Measurements from ENCODE around the gene CCER1. TPM values are rescaled to one million over a fixed set of nuclear protein-coding genes. Genes with fewer than 3 reads are reported as not detected.
A peak's percentile ranks its signal among the peaks of the same experiment; 100 is the strongest.

The CCER1 gene
- total and polyA plus RNA-seq, 2 donors from 2014 or later: not detected

- DNase-seq: peak in 2 of 5 donors; percentile 26 to 61
- Histone ChIP-seq H3K9me3 (ENCODE audit: control insufficient read depth in 2 of 3, insufficient read depth in 1 of 3, low read length in 3 of 3) (no peaks in the 10 kb centered on the region), H3K4me3 (ENCODE audit: low read length in 3 of 3) (no peak overlapping the region), H3K9ac (ENCODE audit: low read length in 3 of 3) (no peak overlapping the region), H3K27ac (ENCODE audit: low read depth in 2 of 2, low read length in 2 of 2) (peak overlapping the region in 1 of 2 donors; percentile 41), H3K4me1 (ENCODE audit: control insufficient read depth in 2 of 3, insufficient read depth in 2 of 3, low read depth in 1 of 3, low read length in 3 of 3) (peaks cover 0 to 4% (median 0%) of the 10 kb centered on the region in 3 donors), H3K36me3 (ENCODE audit: control insufficient read depth in 2 of 3, insufficient read depth in 3 of 3, low read length in 3 of 3) (no peaks in the 10 kb centered on the region), H3K27me3 (ENCODE audit: control insufficient read depth, insufficient read depth, low read length) (no peaks in the 10 kb centered on the region)
- peak; percentile 82 for FAIRE-seq
- intact Hi-C loops (cut with DNase I): no loop called here
- TF ChIP-seq CTCF (IDR thresholded peaks at IDR 0.05; ENCODE audit: borderline replicate concordance, extremely low read depth, insufficient read depth): no peak
Measured at GRCh38 chr12:90922145-90922627, 32.8 kb downstream of the CCER1 start.

GRCh38 chr12:90921536-90921935 is 33.4 kb downstream of the CCER1 start:
- H3K4me1 ChIP-seq (ENCODE audit: control insufficient read depth in 2 of 3, insufficient read depth in 2 of 3, low read depth in 1 of 3, low read length in 3 of 3): peaks cover 0 to 4% (median 0%) of the 10 kb centered on the region in 3 donors
- H3K27me3 ChIP-seq (ENCODE audit: control insufficient read depth, insufficient read depth, low read length): no peaks in the 10 kb centered on the region
- no peak for TF ChIP-seq CTCF (IDR thresholded peaks at IDR 0.05; ENCODE audit: borderline replicate concordance, extremely low read depth, insufficient read depth)
- no peaks in the 10 kb centered on the region for H3K9me3 ChIP-seq (ENCODE audit: control insufficient read depth in 2 of 3, insufficient read depth in 1 of 3, low read length in 3 of 3)
- intact Hi-C loops (cut with DNase I): no loop called here
- peak overlapping the region in 1 of 2 donors; percentile 15 for H3K27ac ChIP-seq (ENCODE audit: low read depth in 2 of 2, low read length in 2 of 2)
- DNase-seq: peak in 1 of 5 donors; percentile 21
- FAIRE-seq: no peak
- H3K9ac ChIP-seq (ENCODE audit: low read length in 3 of 3): no peak overlapping the region
- H3K36me3 ChIP-seq (ENCODE audit: control insufficient read depth in 2 of 3, insufficient read depth in 3 of 3, low read length in 3 of 3): no peaks in the 10 kb centered on the region
- H3K4me3 ChIP-seq (ENCODE audit: low read length in 3 of 3): no peak overlapping the region

GRCh38 chr12:90920222-90920621 is 34.8 kb downstream of the CCER1 start:
- H3K4me3 ChIP-seq (ENCODE audit: low read length in 3 of 3): no peak overlapping the region
- TF ChIP-seq CTCF (IDR thresholded peaks at IDR 0.05; ENCODE audit: borderline replicate concordance, extremely low read depth, insufficient read depth): no peak
- H3K9me3 ChIP-seq (ENCODE audit: control insufficient read depth in 2 of 3, insufficient read depth in 1 of 3, low read length in 3 of 3): no peaks in the 10 kb centered on the region
- no peaks in the 10 kb centered on the region for H3K27me3 ChIP-seq (ENCODE audit: control insufficient read depth, insufficient read depth, low read length)
- no peaks in the 10 kb centered on the region for H3K36me3 ChIP-seq (ENCODE audit: control insufficient read depth in 2 of 3, insufficient read depth in 3 of 3, low read length in 3 of 3)
- peaks cover 0 to 4% (median 0%) of the 10 kb centered on the region in 3 donors for H3K4me1 ChIP-seq (ENCODE audit: control insufficient read depth in 2 of 3, insufficient read depth in 2 of 3, low read depth in 1 of 3, low read length in 3 of 3)
- H3K27ac ChIP-seq (ENCODE audit: low read depth in 2 of 2, low read length in 2 of 2): no peak overlapping the region
- no peak overlapping the region for H3K9ac ChIP-seq (ENCODE audit: low read length in 3 of 3)
- FAIRE-seq (no peak), DNase-seq (no peak)
- intact Hi-C loops (cut with DNase I): no loop called here

- intact Hi-C loops (cut with DNase I): no loop called here
- Histone ChIP-seq H3K9me3 (ENCODE audit: control insufficient read depth in 2 of 3, insufficient read depth in 1 of 3, low read length in 3 of 3) (no peaks in the 10 kb centered on the region), H3K9ac (ENCODE audit: low read length in 3 of 3) (no peak overlapping the region), H3K36me3 (ENCODE audit: control insufficient read depth in 2 of 3, insufficient read depth in 3 of 3, low read length in 3 of 3) (no peaks in the 10 kb centered on the region), H3K27ac (ENCODE audit: low read depth in 2 of 2, low read length in 2 of 2) (no peak overlapping the region), H3K4me3 (ENCODE audit: low read length in 3 of 3) (no peak overlapping the region), H3K4me1 (ENCODE audit: control insufficient read depth in 2 of 3, insufficient read depth in 2 of 3, low read depth in 1 of 3, low read length in 3 of 3) (peaks cover 0 to 4% (median 0%) of the 10 kb centered on the region in 3 donors), H3K27me3 (ENCODE audit: control insufficient read depth, insufficient read depth, low read length) (no peaks in the 10 kb centered on the region)
- DNase-seq: peak in 2 of 5 donors; percentile 12 to 65
- no peak for FAIRE-seq
- TF ChIP-seq CTCF (IDR thresholded peaks at IDR 0.05; ENCODE audit: borderline replicate concordance, extremely low read depth, insufficient read depth): no peak
Measured at GRCh38 chr12:90917431-90917830, 37.5 kb downstream of the CCER1 start.
